HG02973 (cell line): ENCODE results near the gene OR5T2.
"Not testable (repeated sequence)": the region's sequence is repeated elsewhere in the genome, so short reads cannot be mapped to it uniquely, and the experiment has no call there.

Source experiments
- ATAC-seq: cut with Tn5 transposase; IDR thresholded peaks from one replicate; pipeline ENCODE4 v1.9.1; 2021; ENCODE audit warnings: moderate library complexity; ENCODE audit not compliant: unreplicated experiment

OR5T2 gene

DNA sequence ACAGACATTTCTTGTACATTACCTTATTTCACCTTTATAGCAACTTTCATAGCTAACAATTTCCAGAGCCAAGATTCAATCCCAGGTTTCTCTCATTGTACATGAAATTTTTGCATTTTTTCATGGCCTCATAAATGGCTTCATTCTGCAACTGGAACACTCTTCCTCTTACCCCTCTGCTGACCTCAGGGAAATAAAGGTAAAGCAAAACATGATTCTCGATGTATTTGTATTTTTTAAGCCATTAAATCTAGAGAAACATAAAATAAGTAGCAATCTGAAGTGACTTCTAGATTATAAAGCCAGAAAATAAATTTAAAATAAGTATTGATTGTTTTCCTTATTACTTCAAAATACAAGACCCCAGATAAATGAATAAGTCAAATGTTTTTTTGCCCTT lies at the start of gene OR5T2:
TSS of gene OR5T2 (minus strand) at position 101 of the 400 bp plus-strand sequence. CDS start 1,193 bp downstream, outside the sequence.
- ATAC-seq, result no peak

GRCh38 chr11:56273854-56274253 lies 39.8 kb upstream of the OR5T2 start, which contains the start of gene OR5T1:
OR5T1 (plus strand) TSS chr11:56274154; CDS start chr11:56275639, 1,485 bp downstream.
- no peak for ATAC-seq

- ATAC-seq, result no peak
Observed at GRCh38 chr11:56271092-56271491, 37.0 kb upstream of the OR5T2 start.

- no peak for ATAC-seq
Observed at GRCh38 chr11:56251954-56252353, 17.9 kb upstream of the OR5T2 start, which contains the start of gene OR5T3. OR5T3 (plus strand) TSS chr11:56252254; CDS start chr11:56252254, 0 bp downstream.

DNA sequence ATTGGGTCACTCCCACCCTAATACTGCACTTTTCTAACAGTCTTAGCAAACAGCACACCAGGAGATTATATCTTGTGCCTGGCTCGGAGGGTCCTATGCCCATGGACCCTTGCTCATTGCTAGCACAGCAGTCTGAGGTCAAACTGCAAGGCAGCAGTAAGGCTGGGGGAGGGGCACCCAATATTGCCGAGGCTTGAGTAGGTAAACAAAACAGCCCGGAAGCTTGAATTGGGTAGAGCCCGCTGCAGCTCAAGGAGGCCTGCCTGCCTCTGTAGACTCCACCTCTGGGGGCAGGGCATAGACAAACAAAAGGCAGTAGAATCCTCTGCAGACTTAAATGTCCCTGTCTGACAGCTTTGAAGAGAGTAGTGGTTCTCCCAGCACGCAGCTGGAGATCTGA lies 14.3 kb downstream of the OR5T2 start:
- ATAC-seq, result not testable (repeated sequence)

DNA sequence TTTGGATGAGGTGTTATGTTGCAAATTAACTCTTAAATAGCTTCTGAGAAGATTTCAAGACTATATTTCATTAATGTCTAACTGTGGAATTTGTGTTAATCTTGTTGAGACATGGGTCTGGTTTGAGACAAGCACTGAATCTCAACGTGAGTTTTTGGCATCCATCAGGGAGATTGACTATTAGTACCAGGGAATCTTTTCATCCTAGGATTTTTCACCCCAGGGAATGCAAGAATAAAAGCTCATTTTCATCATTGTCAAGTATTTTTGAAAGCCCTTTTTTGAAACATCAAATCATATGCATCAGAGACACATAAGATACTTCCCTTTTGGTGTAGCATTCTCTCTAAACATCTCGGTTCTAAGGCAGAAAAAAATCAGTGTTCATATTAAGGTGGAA lies 19.5 kb downstream of the OR5T2 start:
- ATAC-seq, result no peak

GRCh38 chr11:56207790-56208189 lies 26.3 kb downstream of the OR5T2 start:
- no peak for ATAC-seq

- ATAC-seq, result no peak
Observed at GRCh38 chr11:56197367-56197766, 36.7 kb downstream of the OR5T2 start.

DNA sequence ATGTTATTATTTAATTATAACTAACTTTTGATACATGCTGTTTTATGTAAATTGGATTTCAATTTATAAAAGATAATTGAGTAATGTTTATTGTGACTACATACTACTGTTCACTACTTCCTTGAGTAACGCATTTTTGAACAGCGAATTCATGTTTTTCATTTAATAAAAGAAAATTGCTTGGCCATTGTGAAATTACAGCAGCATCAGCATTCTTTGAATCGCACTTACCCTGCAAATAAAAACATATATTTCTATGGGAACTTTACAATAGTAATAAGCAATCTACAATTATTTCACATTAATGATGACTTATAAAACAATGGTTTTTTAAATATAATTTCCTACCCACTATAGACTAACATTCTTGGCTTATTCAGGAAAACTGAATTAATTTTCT lies 37.4 kb downstream of the OR5T2 start:
- no peak for ATAC-seq

DNA sequence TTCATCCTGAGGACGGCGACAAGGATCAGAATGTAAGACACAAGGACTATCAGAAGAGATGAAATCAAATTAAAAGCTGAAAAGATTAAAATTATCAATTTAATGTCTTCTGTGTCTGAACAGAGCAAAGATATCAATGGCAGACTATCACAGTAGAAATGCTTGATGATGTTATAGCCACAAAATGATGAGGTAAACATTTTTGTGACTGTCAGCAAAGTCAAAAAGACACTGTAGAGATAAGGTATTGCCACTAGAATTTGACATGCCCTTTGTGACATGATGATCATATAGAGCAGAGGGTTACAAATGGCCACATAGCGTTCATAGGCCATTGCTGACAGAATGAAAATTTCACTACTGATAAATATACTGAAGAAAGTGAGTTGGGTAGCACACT lies 45.5 kb downstream of the OR5T2 start:
- no peak for ATAC-seq

DNA sequence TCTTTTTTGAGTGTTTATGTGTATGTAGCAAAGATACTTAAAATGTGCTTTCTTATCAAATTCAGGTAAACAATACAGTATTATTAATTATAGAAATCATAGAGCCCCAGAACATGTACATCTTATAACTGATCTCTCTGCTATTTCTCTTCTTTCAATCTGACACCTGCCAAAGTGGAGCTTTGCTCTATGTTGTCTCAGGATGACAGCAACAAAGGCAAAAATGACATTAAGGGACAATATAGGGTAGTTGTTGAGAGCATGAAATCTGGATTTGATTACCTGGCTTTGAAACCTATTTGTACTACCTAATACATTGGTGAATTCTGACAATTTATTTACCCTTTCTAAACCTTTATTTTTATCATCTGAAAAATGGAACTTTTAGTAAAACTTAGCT lies 50.6 kb downstream of the OR5T2 start:
- no peak for ATAC-seq
